ENCODE measurements around the gene MAPK8.

DNA sequence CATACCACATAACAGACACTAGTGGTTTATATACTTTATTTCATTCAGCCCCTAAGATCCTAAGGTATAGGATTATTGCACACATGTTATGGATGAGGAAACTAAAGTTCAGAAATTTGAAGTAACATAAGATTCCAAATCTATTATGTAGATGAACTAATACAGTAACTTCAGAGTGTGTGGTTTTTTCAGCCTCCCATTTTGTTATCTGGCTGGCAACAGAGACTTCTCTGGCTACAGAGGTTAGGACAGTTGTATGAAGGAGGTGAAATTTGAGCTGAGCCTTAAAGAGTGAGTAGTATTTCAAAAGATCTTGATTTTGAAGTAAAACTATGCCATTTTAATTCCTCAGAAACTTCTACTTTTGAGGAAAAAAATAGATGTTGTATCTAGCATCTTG is 125.4 kb downstream of the MAPK8 start:
- TF ChIP-seq, protein P1, sequence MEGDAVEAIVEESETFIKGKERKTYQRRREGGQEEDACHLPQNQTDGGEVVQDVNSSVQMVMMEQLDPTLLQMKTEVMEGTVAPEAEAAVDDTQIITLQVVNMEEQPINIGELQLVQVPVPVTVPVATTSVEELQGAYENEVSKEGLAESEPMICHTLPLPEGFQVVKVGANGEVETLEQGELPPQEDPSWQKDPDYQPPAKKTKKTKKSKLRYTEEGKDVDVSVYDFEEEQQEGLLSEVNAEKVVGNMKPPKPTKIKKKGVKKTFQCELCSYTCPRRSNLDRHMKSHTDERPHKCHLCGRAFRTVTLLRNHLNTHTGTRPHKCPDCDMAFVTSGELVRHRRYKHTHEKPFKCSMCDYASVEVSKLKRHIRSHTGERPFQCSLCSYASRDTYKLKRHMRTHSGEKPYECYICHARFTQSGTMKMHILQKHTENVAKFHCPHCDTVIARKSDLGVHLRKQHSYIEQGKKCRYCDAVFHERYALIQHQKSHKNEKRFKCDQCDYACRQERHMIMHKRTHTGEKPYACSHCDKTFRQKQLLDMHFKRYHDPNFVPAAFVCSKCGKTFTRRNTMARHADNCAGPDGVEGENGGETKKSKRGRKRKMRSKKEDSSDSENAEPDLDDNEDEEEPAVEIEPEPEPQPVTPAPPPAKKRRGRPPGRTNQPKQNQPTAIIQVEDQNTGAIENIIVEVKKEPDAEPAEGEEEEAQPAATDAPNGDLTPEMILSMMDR (IDR thresholded peaks at IDR 0.05; ENCODE audit: insufficient read depth, low read length) = no peak
- TF ChIP-seq, protein P2, sequence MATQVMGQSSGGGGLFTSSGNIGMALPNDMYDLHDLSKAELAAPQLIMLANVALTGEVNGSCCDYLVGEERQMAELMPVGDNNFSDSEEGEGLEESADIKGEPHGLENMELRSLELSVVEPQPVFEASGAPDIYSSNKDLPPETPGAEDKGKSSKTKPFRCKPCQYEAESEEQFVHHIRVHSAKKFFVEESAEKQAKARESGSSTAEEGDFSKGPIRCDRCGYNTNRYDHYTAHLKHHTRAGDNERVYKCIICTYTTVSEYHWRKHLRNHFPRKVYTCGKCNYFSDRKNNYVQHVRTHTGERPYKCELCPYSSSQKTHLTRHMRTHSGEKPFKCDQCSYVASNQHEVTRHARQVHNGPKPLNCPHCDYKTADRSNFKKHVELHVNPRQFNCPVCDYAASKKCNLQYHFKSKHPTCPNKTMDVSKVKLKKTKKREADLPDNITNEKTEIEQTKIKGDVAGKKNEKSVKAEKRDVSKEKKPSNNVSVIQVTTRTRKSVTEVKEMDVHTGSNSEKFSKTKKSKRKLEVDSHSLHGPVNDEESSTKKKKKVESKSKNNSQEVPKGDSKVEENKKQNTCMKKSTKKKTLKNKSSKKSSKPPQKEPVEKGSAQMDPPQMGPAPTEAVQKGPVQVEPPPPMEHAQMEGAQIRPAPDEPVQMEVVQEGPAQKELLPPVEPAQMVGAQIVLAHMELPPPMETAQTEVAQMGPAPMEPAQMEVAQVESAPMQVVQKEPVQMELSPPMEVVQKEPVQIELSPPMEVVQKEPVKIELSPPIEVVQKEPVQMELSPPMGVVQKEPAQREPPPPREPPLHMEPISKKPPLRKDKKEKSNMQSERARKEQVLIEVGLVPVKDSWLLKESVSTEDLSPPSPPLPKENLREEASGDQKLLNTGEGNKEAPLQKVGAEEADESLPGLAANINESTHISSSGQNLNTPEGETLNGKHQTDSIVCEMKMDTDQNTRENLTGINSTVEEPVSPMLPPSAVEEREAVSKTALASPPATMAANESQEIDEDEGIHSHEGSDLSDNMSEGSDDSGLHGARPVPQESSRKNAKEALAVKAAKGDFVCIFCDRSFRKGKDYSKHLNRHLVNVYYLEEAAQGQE (IDR thresholded peaks at IDR 0.05; ENCODE audit: insufficient replicate concordance, low read depth) = no peak
- no peak for TF ChIP-seq POLR2AphosphoS5 (IDR thresholded peaks at IDR 0.05; ENCODE audit: low read depth)
- no peak for TF ChIP-seq GABPA (IDR thresholded peaks at IDR 0.05; ENCODE audit: low read depth)
